ENCODE data around the gene YAF2. TPM values are rescaled to one million over a fixed set of nuclear protein-coding genes. Genes with fewer than 3 reads are reported as not detected.

Gene YAF2
- total RNA-seq, 2 experiments from 2014 or later = 34.0 to 36.8 TPM

DNA sequence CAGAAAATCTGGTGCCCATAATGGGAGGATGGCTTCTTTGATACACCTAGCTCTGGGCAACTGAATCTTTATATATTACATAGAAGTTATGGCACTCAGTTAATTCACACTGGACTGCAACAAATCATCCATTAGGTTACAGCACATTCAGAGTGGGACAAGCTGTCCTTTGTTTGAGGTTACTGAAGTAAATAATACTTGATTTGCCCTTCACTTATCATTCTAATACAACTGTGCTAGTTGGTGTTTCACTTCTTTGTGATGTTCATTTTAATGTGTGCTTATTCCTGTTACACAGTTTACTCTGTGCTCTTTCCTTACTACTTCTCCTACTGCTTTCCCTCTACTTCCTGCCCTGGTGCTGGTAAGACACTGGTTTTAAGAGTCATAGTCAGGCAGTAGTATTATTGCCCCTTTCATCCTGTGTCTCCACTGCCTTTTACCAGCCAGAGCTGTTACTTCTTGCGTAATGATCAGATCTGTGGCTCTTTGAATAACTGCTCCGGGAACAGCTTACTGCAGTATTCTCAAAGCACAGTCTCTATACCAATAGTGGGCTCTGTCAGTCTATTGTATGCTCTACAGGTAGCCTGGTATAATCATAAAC is 57.0 kb downstream of the YAF2 start:
- ChIA-PET POLR2A (no interaction called here), CTCF (interaction anchor here (1.1 to 1.4 kb wide), 2 partner anchors 13 to 16 kb away, joined by 3 to 4 read pairs; no protein-coding TSS in a partner anchor)
- no peak overlapping the region for H3K4me3 Mint-ChIP-seq
- DNase-seq = no peak
- peaks cover 23% of the 10 kb centered on the region for H3K36me3 Mint-ChIP-seq (ENCODE audit: low read depth)
- no peak overlapping the region for H3K27ac Mint-ChIP-seq
- H3K4me1 Mint-ChIP-seq = peaks cover 2% of the 10 kb centered on the region
- H3K27me3 Mint-ChIP-seq = no peaks in the 10 kb centered on the region
- H3K9me3 Mint-ChIP-seq = no peaks in the 10 kb centered on the region

DNA sequence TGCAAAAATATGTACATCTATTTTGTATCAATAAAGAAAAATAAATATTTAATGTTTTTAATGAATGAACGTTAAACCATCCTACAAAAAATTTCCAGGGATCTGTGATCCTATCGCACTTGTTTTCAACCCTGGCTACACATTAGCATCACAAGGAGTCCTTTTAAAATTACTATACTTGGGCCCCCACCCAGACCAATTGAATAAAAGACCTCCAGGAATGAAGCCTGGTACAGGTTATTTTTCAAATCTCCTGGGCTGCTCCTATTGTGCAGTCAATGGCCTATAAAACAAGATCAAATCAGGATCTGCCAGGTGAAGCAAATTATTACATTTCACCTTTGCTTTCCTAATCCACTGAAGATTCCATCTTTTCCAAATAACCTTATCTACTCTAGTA is 59.9 kb downstream of the YAF2 start:
- no peak overlapping the region for H3K27ac Mint-ChIP-seq
- no peaks in the 10 kb centered on the region for H3K9me3 Mint-ChIP-seq
- DNase-seq = no peak
- ChIA-PET POLR2A (no interaction called here), CTCF (interaction anchor here (1.0 kb wide), 1 partner anchor 8 kb away, joined by 4 read pairs; no protein-coding TSS in a partner anchor)
- H3K4me1 Mint-ChIP-seq = peaks cover 2% of the 10 kb centered on the region
- no peak overlapping the region for H3K4me3 Mint-ChIP-seq
- no peaks in the 10 kb centered on the region for H3K27me3 Mint-ChIP-seq
- peaks cover 29% of the 10 kb centered on the region for H3K36me3 Mint-ChIP-seq (ENCODE audit: low read depth)

DNA sequence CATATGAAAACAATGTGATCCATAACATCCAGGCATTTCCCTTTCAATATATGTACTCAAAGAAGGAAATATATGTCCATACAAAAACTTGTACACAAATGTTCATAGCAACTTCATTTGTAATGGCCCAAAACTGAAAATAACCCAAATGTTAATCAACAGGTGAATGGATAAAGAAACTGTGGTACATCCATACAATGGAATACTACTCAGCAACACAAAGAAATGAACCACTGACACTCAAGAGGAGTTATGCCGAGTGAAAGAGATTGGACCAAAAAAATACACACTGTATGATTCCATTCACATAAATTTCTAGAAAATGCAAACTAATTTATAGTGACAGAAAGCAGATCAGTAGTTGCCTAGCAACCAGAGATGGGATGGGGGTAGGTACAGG is 63.1 kb downstream of the YAF2 start:
- H3K27ac Mint-ChIP-seq = no peak overlapping the region
- DNase-seq = no peak
- H3K27me3 Mint-ChIP-seq = no peaks in the 10 kb centered on the region
- CTCF ChIA-PET = no interaction called here
- H3K4me3 Mint-ChIP-seq = no peak overlapping the region
- POLR2A ChIA-PET = no interaction called here
- no peaks in the 10 kb centered on the region for H3K4me1 Mint-ChIP-seq
- H3K36me3 Mint-ChIP-seq (ENCODE audit: low read depth) = peaks cover 30% of the 10 kb centered on the region
- no peaks in the 10 kb centered on the region for H3K9me3 Mint-ChIP-seq

DNA sequence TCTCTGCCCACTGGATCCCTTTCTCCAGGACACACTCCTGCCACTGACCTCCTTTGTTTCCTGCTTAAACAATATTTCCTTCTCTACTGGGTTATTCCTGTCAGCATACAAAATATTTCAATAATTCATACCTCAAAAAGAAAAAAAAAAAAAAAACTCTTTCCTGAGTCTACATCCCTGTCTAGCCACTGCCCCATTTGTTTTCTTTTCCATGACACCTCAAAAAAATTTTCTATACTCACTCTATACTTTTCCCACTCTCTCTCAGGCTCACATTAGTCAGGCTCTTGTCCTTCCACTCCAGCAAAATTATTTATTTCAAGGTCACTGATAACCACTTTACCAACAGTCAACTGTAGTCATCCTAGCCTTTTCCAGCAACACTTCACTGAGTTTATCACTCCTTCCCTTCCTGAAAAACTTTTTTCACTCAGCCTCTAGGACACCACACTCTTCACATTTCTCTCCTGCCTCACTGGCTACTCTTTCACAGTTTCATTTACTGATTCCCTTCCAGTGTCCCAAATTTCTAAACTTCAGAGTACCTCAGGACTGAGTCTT is 64.0 kb downstream of the YAF2 start:
- Mint-ChIP-seq H3K27me3 (no peaks in the 10 kb centered on the region), H3K36me3 (ENCODE audit: low read depth) (peaks cover 33% of the 10 kb centered on the region), H3K9me3 (no peaks in the 10 kb centered on the region), H3K27ac (no peak overlapping the region), H3K4me1 (no peaks in the 10 kb centered on the region), H3K4me3 (no peak overlapping the region)
- no peak for DNase-seq
- ChIA-PET CTCF (no interaction called here), POLR2A (no interaction called here)

DNA sequence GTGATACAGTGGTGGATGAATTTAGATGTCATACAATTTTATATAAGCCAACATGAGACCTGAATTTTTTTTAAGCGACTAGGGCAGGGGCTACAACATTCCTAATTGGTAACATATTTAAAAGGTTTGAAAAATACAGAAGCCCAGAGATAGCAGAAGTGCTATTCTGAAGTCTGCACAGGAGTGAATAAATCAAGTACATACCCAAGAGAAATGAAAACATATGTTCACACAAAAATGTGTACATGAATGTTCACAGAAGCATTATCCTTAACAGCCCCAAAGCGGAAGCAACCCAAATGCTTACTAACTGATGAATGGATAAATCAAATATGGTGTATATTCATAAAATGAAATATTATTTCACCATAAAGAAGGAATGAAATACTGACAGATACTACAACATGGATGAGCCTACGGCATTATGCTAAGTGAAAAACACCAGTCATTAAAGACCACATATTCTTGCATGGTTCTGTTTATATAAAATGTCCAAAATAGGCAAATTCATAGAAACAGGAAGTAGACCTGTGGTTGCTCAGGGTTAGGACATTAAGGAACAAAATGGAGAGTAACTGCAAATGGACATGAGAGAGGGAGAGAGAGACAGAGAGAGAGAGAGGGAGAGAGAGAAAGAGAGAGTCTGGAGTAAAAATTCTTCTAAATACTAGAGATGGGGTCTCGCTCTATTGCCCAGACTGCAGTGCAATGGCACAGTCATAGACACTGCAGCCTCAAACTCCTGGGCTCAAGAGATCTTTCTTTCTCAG is 65.4 kb downstream of the YAF2 start:
- Mint-ChIP-seq H3K27me3 (no peaks in the 10 kb centered on the region), H3K9me3 (no peaks in the 10 kb centered on the region), H3K4me3 (no peak overlapping the region), H3K4me1 (no peaks in the 10 kb centered on the region), H3K36me3 (ENCODE audit: low read depth) (peaks cover 35% of the 10 kb centered on the region), H3K27ac (peak overlapping the region; percentile 32)
- DNase-seq = no peak
- ChIA-PET POLR2A (no interaction called here), CTCF (no interaction called here)

DNA sequence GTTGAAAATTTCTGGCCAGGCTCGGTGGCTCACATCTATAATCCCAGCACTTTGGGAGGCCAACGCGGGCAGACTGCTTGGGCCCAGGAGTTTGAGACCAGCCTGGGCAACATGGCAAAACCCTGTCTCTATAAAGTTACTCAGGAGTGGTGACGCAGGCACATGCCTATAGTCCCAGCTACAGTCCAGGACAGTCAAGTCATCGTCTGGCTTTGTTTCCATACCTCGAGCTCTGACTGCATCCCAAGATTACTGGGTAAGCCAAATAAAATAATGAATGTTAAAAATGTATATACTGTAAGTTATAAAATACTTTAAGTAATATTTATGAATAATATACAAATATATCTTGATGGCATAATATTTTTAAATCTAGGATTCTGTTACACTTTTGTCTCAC is 70.3 kb downstream of the YAF2 start:
- H3K4me3 Mint-ChIP-seq = no peak overlapping the region
- POLR2A ChIA-PET = no interaction called here
- peaks cover 13% of the 10 kb centered on the region for H3K36me3 Mint-ChIP-seq (ENCODE audit: low read depth)
- DNase-seq = no peak
- H3K27ac Mint-ChIP-seq = no peak overlapping the region
- H3K9me3 Mint-ChIP-seq = no peaks in the 10 kb centered on the region
- peaks cover 4% of the 10 kb centered on the region for H3K4me1 Mint-ChIP-seq
- CTCF ChIA-PET = no interaction called here
- H3K27me3 Mint-ChIP-seq = no peaks in the 10 kb centered on the region

DNA sequence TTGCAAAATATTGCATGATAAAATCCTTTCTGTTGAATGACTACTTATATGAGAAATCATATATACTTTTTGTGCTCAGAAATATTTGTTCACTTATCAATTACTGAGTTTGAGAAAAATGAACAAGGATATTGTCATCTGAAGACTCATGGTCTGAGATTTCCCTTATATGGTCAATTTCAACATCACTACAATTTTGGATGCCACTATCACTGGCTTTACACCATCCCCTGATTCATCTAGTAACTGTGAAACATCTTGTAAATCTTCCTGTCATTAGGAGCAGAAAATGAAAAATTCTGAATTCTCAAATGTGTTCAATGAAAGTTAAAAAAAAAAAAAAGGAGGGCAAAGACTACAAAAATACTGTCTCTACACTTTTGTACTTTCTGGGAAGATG is 71.5 kb downstream of the YAF2 start:
- H3K9me3 Mint-ChIP-seq = no peaks in the 10 kb centered on the region
- CTCF ChIA-PET = interaction anchor here (1.5 kb wide), 1 partner anchor 15 kb away, joined by 3 read pairs; no protein-coding TSS in a partner anchor
- no peak overlapping the region for H3K4me3 Mint-ChIP-seq
- peaks cover 10% of the 10 kb centered on the region for H3K4me1 Mint-ChIP-seq
- DNase-seq = no peak
- no peaks in the 10 kb centered on the region for H3K27me3 Mint-ChIP-seq
- H3K36me3 Mint-ChIP-seq (ENCODE audit: low read depth) = peaks cover 12% of the 10 kb centered on the region
- no peak overlapping the region for H3K27ac Mint-ChIP-seq
- POLR2A ChIA-PET = no interaction called here

DNA sequence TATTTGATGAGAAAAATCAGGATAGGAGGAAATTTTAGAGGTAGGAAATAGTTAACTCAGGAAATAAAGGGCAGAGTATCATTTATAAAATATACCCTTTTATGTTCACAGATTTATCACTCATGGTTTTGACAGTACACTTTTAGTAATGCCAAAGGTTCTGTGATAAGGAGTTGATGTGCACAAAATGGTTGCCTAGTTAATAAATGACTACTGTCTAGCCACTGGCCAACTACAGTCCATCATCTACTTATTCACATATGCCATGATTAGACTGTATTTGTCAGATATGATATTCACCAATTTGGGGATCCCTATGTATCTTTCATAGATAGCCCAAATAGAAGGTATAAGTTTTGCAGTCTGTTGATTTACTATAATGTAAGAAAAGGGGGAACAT is 74.1 kb downstream of the YAF2 start:
- Mint-ChIP-seq H3K9me3 (no peaks in the 10 kb centered on the region), H3K27me3 (no peaks in the 10 kb centered on the region), H3K4me3 (no peak overlapping the region), H3K4me1 (peaks cover 11% of the 10 kb centered on the region), H3K27ac (no peak overlapping the region), H3K36me3 (ENCODE audit: low read depth) (peaks cover 15% of the 10 kb centered on the region)
- ChIA-PET CTCF (no interaction called here), POLR2A (no interaction called here)
- DNase-seq = no peak

DNA sequence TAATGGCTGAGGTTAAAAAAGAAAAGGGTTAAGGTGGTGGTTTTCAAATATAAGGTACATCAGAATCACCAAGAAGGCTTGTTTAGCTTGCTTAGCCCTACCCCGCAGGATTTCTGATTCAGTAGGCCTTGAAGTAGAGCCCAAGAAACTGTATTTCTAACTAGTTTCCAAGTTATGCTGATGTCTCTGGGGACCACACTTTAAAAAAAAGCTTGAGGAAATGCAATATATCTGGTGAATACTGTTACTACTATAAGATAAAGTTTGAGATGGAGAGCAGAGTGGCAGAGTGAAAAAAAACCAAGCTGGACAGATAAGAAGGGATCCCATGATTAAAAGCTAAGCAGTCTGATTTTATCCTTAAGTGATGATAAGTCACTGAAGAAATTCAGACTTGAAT is 75.1 kb downstream of the YAF2 start:
- H3K9me3 Mint-ChIP-seq = no peaks in the 10 kb centered on the region
- H3K27me3 Mint-ChIP-seq = no peaks in the 10 kb centered on the region
- peaks cover 13% of the 10 kb centered on the region for H3K36me3 Mint-ChIP-seq (ENCODE audit: low read depth)
- H3K27ac Mint-ChIP-seq = no peak overlapping the region
- H3K4me1 Mint-ChIP-seq = peaks cover 11% of the 10 kb centered on the region
- H3K4me3 Mint-ChIP-seq = no peak overlapping the region
- DNase-seq = no peak
- CTCF ChIA-PET = interaction anchor here (1.3 kb wide), 1 partner anchor 18 kb away, joined by 4 read pairs; no protein-coding TSS in a partner anchor
- POLR2A ChIA-PET = no interaction called here

DNA sequence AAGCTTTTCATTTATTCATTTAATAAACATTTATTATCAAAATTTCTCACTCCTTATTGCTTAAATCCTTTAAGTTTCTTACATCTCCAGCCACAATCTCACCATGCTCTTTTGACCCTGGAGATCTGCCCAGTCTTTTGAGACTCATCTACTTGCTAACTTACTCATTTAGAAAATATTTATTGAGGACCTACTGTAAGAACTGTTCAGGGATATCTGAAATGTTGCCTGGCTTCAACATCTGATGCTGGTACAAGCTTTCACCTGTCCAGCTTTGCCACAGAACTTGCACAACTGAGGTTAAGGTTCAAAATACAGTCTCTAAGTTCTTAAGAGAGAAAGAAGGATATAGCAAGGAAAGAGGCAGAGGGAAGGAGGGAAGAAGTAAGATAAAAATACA is 75.9 kb downstream of the YAF2 start:
- H3K36me3 Mint-ChIP-seq (ENCODE audit: low read depth) = peaks cover 13% of the 10 kb centered on the region
- ChIA-PET CTCF (interaction anchor here (0.6 to 1.3 kb wide), 3 partner anchors 17 to 222 kb away, joined by 3 to 4 read pairs (median 3); no protein-coding TSS in a partner anchor), POLR2A (no interaction called here)
- no peak overlapping the region for H3K27ac Mint-ChIP-seq
- DNase-seq = no peak
- H3K4me3 Mint-ChIP-seq = no peak overlapping the region
- H3K4me1 Mint-ChIP-seq = peaks cover 11% of the 10 kb centered on the region
- H3K9me3 Mint-ChIP-seq = no peaks in the 10 kb centered on the region
- H3K27me3 Mint-ChIP-seq = no peaks in the 10 kb centered on the region

DNA sequence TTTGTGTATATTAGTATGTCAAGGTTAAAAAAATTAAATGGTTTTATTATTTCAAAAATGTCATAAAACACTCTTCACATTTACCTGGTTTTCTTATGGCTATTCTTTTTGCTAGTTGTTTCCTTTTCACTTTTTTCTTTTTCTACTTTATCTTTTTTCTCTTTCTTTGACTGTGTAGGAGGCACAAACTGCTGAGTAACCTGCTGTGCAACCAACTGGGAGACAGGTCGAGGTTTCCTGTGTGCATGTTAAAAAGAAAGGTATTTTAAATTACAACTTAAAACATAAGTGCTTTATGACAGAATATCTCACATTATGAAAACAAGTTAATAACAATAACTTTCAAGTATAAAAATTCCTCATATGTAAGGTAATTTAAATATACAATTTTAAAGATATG is 76.5 kb downstream of the YAF2 start:
- Mint-ChIP-seq H3K36me3 (ENCODE audit: low read depth) (peaks cover 12% of the 10 kb centered on the region), H3K4me3 (no peak overlapping the region), H3K27me3 (no peaks in the 10 kb centered on the region), H3K9me3 (no peaks in the 10 kb centered on the region), H3K27ac (peak overlapping the region; percentile 66), H3K4me1 (peaks cover 11% of the 10 kb centered on the region)
- no peak for DNase-seq
- CTCF ChIA-PET = interaction anchor here (0.6 kb wide), 1 partner anchor 172 kb away, joined by 3 read pairs; no protein-coding TSS in a partner anchor
- POLR2A ChIA-PET = no interaction called here

DNA sequence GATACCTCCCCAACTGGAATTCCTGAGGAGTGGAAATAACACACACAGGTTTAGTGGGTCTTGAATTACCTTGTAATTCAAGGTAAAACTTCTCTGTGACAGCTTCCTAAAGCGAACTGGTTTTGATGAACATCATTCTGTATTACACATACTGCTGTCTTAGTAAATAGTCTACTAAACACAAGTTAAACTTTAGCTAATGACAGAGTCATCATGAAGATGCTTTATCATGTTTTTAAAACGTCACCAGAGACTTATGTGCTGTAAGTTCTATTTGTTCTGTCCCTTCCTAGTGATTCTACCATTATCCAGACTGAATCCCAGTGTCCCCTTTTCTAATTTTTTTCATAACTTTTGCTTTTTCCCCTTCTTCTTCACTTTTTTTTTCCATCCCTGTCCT is 81.8 kb downstream of the YAF2 start:
- Mint-ChIP-seq H3K4me1 (no peaks in the 10 kb centered on the region), H3K4me3 (no peak overlapping the region), H3K9me3 (no peaks in the 10 kb centered on the region), H3K27ac (no peak overlapping the region), H3K27me3 (peaks cover 5% of the 10 kb centered on the region), H3K36me3 (ENCODE audit: low read depth) (peaks cover 6% of the 10 kb centered on the region)
- POLR2A ChIA-PET = no interaction called here
- CTCF ChIA-PET = interaction anchor here (0.6 kb wide), 1 partner anchor 52 kb away, joined by 3 read pairs; no protein-coding TSS in a partner anchor
- no peak for DNase-seq

DNA sequence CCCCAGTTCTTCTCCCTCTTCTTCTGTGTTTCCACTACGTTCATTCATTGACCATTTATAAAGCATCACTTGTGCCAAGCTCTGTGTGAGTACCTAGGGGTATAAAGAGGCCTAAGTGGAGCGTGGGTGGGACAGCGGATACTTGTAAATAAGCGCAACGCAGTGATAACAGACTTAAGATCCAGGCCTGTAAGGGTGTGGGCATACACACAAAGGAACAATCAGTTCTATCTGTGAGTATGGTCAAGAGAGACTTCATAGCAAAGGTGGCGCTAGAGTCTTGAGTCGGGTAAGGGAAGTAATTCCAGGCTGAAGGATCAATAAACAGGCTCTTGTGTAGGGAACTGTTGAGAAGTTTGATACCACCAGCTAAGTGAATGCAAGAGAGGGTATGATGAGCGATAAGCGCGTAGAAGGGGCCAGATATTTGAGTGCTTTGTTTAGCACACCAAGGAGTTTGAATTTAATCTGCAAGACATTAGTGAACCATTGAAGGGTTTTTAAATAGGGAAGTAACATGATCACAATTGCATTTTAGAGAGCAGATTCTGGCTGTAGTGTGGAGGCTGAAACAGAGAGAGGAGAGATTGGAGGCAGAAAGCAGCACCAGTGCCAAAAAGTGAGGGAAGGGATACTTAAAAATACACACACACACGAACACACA is 92.4 kb downstream of the YAF2 start:
- H3K4me3 Mint-ChIP-seq = peak overlapping the region; percentile 79
- CTCF ChIA-PET = interaction anchor here (0.8 to 2.4 kb wide), 4 partner anchors 9 to 24 kb away, joined by 3 to 8 read pairs (median 4); no protein-coding TSS in a partner anchor
- POLR2A ChIA-PET = no interaction called here
- no peak for DNase-seq
- H3K27ac Mint-ChIP-seq = peak overlapping the region; percentile 76
- H3K4me1 Mint-ChIP-seq = peaks cover 34% of the 10 kb centered on the region
- H3K27me3 Mint-ChIP-seq = peaks cover 2% of the 10 kb centered on the region
- H3K36me3 Mint-ChIP-seq (ENCODE audit: low read depth) = no peaks in the 10 kb centered on the region
- no peaks in the 10 kb centered on the region for H3K9me3 Mint-ChIP-seq
